SK-N-MC (cell line): Measurements from ENCODE around the gene COPZ1.

Source experiments
- EZH2 ChIP-seq: fragments of 200-600 bp; sonication (generic); IDR thresholded peaks from one replicate; pipeline ENCODE4 v1.6.1; 2017; ENCODE audit warnings: antibody characterized with exemption
- FOXP2 ChIP-seq: optimal IDR thresholded peaks from 2 replicates; pipeline ENCODE3; 2011; ENCODE audit warnings: mild to moderate bottlenecking, moderate library complexity; ENCODE audit not compliant: insufficient read depth; ENCODE audit errors: extremely low read length, control extremely low read depth
- POLR2AphosphoS5 ChIP-seq: IDR thresholded peaks from 2 replicates; pipeline ENCODE4 v1.6.1; 2012; ENCODE audit warnings: mild to moderate bottlenecking, low read depth, low read length, borderline replicate concordance

GRCh38 chr12:54390176-54390667, 65.3 kb downstream of the COPZ1 start:
- no peak for TF ChIP-seq POLR2AphosphoS5
- TF ChIP-seq EZH2: no peak
- TF ChIP-seq FOXP2: no peak
